Measurements from ENCODE around the gene FRAS1.

DNA sequence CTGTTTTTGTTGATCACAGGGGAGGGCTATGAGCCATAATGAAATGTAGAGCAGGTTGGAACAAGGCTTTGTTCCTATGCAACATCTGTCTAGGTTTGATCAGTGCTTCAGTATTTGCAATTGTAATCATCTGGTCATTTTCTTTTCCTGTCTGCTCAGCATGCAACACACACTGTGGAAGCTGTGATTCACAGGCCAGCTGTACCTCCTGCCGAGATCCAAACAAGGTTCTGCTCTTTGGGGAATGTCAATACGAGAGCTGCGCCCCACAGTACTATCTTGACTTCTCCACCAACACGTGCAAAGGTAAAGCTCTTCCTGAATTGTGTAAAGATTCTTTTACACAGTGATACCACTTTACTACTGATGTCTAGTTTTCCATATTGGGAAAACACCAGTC is 312.6 kb downstream of the FRAS1 start:
- TF ChIP-seq, protein P1, sequence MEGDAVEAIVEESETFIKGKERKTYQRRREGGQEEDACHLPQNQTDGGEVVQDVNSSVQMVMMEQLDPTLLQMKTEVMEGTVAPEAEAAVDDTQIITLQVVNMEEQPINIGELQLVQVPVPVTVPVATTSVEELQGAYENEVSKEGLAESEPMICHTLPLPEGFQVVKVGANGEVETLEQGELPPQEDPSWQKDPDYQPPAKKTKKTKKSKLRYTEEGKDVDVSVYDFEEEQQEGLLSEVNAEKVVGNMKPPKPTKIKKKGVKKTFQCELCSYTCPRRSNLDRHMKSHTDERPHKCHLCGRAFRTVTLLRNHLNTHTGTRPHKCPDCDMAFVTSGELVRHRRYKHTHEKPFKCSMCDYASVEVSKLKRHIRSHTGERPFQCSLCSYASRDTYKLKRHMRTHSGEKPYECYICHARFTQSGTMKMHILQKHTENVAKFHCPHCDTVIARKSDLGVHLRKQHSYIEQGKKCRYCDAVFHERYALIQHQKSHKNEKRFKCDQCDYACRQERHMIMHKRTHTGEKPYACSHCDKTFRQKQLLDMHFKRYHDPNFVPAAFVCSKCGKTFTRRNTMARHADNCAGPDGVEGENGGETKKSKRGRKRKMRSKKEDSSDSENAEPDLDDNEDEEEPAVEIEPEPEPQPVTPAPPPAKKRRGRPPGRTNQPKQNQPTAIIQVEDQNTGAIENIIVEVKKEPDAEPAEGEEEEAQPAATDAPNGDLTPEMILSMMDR (IDR thresholded peaks at IDR 0.05), result no peak
- no peak for TF ChIP-seq POLR2A (IDR thresholded peaks at IDR 0.05)
- TF ChIP-seq EP300 (IDR thresholded peaks at IDR 0.05), result no peak

All from ovary (tissue), 3 donors.